Right lobe of liver (tissue), 6 donors: ENCODE results near the gene HPCAL4. TPM values are rescaled to one million over a fixed set of nuclear protein-coding genes. Genes with fewer than 3 reads are reported as not detected.

Source experiments
- ATAC-seq, 4 donors: fragments of 200-7000 bp; cut with Tn5 transposase; one replicate each; pipeline ENCODE4 v1.9.1; 2020; ENCODE audit warnings: mild to moderate bottlenecking in 4 of 4, moderate library complexity in 4 of 4
- DNase-seq, 3 donors: peaks; one replicate each; pipeline ENCODE4 v3.0.0-alpha.2; 2020
- H3K27ac ChIP-seq, 3 donors: fragments of 200-600 bp; one replicate each; pipeline ENCODE4 v1.8.0; 2022
- H3K27me3 ChIP-seq, 2 donors: fragments of 200-600 bp; one replicate each; pipeline ENCODE4 v1.8.0; 2022
- H3K36me3 ChIP-seq, 4 donors: fragments of 200-600 bp; sonication (generic) in 1 of 4; one replicate each; pipeline versions ENCODE4 v1.5.1 to v1.8.0; 2017 to 2022; ENCODE audit warnings: control low read depth in 1 of 4
- H3K4me1 ChIP-seq, 4 donors: fragments of 200-600 bp; sonication (generic) in 1 of 4; one replicate each; pipeline versions ENCODE4 v1.5.1 to v1.8.0; 2017 to 2022; ENCODE audit warnings: control low read depth in 1 of 4
- H3K4me3 ChIP-seq, 3 donors: fragments of 200-600 bp; one replicate each; pipeline ENCODE4 v1.8.0; 2022
- H3K9me3 ChIP-seq, 4 donors: fragments of 200-600 bp; sonication (generic) in 1 of 4; one replicate each; pipeline versions ENCODE4 v1.5.1 to v1.8.0; 2017 to 2022; ENCODE audit warnings: control low read depth in 1 of 4
- POLR2A ChIP-seq: fragments of 450-650 bp; IDR thresholded peaks from one replicate; pipeline ENCODE4 v1.6.1; 2017; ENCODE audit warnings: antibody characterized with exemption, mild to moderate bottlenecking
- WGBS: methylation state at CpG from one replicate; pipeline ENCODE4 v1.1.6; 2018; ENCODE audit warnings: low coverage, low lambda C conversion rate; ENCODE audit not compliant: insufficient coverage; ENCODE audit errors: missing lambda C conversion rate; 5-methylcytosine and 5-hydroxymethylcytosine counted together
- intact Hi-C, 2 donors: fragments of 100-400 bp; cut with DNase I; formaldehyde crosslinking; loops; one replicate each; pipeline versions ENCODE4 v1.11.2 to v1.14.1; 2022
- total RNA-seq, 6 experiments: library from RNA; depleted of rRNA in 2 of 6; stranded (reverse); fragments of >200 nt in 2 of 6; fragmentation: NEBNext Ultra II Directional in 3 of 6; extraction: Animal tissue kit (Norgen Biotek cat#: 25700) in 3 of 6; gene quantifications; one replicate each; pipeline versions ENCODE4 v1.1.0 to v1.2.4, GENCODE V29; 2016 to 2023
- TF ChIP-seq, protein P1 (sequence below), 4 donors: fragments of 200-600 bp in 3 of 4; fragments of 450-650 bp in 1 of 4; IDR thresholded peaks; one replicate each; pipeline versions ENCODE4 v1.5.1 to v1.8.0; 2016 to 2022; ENCODE audit warnings: antibody characterized with exemption in 4 of 4, mild to moderate bottlenecking in 2 of 4
- donor health status: DM: no; HTN: yes; CAD: no.
- donor health status: DM: no; HTN: no; CAD: no.
- donor health status: DM: no; HTN: no; CAD: no.
- donor health status: DM: no; HTN: yes; CAD: no.
- donor health status: DM: no; HTN: yes; CAD: no.

The HPCAL4 gene
- total RNA-seq, 6 experiments from 2014 or later, result not detected

DNA sequence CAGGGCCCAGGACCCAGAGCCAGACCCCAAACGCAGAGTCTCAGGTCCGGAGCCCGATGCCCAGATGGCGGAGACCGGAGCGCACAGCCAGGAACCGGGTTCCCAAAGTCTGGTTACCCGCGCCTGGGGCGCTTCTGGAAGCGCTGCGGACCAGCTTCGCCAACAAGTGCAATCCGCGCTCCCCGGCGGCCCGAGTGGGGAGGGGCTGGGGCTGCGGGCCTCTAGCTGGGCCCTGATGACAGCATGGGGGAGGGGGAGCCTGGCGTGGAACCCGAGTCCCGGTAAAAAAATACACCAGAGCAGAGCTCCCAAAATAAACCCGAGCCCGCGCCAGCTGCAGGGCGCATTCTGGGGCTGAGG is 19.8 kb downstream of the HPCAL4 start:
- WGBS, result 0% methylated on average over 2 of the region's 26 CpGs

DNA sequence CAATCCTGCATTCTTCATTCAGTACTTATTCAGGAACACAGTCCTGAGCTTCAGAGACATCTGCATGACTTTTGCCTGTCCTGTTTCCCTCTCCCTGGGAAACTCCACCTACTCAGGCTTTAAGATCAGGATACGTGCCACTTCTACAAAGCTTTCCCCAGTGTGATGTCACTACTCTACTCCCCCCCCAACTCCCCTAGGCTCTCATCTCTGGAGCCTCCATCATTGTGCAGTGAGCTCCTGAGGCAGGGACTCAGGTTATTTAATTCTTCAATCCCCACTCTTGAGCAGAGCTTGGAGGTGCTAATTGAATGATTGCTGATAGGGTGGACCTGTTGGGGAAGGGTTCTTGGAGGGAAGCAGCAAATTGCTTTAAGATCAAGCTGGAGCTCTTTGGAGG is 20.5 kb downstream of the HPCAL4 start:
- peaks cover 0 to 7% of the 10 kb centered on the region in 2 donors for H3K27me3 ChIP-seq

More for the DNA sequence above, 19.8 kb downstream of the HPCAL4 start:
- peak overlapping the region; percentile 25 to 36 (median 26) for H3K4me3 ChIP-seq
- H3K4me1 ChIP-seq, result peaks cover 0 to 13% (median 0%) of the 10 kb centered on the region in 4 donors
- peaks cover 0 to 7% of the 10 kb centered on the region in 2 donors for H3K27me3 ChIP-seq
- H3K9me3 ChIP-seq, result no peaks in the 10 kb centered on the region
- TF ChIP-seq, protein P1, sequence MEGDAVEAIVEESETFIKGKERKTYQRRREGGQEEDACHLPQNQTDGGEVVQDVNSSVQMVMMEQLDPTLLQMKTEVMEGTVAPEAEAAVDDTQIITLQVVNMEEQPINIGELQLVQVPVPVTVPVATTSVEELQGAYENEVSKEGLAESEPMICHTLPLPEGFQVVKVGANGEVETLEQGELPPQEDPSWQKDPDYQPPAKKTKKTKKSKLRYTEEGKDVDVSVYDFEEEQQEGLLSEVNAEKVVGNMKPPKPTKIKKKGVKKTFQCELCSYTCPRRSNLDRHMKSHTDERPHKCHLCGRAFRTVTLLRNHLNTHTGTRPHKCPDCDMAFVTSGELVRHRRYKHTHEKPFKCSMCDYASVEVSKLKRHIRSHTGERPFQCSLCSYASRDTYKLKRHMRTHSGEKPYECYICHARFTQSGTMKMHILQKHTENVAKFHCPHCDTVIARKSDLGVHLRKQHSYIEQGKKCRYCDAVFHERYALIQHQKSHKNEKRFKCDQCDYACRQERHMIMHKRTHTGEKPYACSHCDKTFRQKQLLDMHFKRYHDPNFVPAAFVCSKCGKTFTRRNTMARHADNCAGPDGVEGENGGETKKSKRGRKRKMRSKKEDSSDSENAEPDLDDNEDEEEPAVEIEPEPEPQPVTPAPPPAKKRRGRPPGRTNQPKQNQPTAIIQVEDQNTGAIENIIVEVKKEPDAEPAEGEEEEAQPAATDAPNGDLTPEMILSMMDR (IDR thresholded peaks at IDR 0.05), result no peak
- no peak for TF ChIP-seq POLR2A
- intact Hi-C loops, result no loop called here
- DNase-seq, result no peak
- no peak overlapping the region for H3K27ac ChIP-seq
- peak in 3 of 4 donors; percentile 7 to 14 (median 11) for ATAC-seq
- H3K36me3 ChIP-seq, result no peaks in the 10 kb centered on the region

DNA sequence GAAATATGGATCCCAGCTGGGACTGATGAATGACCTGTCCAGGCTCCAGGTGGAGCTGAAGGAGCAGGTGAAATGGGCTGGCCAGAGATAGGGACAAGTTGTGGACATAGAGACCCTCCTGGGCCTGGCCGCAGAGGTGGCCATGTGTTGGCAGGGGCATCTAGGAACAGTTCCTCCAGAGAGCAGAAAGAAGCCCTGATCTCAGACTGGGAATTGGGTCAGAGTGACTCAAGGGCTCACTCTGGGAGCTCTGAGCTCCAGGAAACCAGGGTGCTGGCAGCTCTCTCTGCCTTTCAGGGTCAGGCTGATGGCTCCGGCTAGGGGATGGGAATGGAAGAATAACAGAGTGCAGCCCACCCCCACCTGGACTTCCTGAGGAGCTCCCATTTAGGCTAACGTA is 22.3 kb downstream of the HPCAL4 start:
- peaks cover 0 to 13% (median 0%) of the 10 kb centered on the region in 4 donors for H3K4me1 ChIP-seq
- intact Hi-C loops, result no loop called here
- no peaks in the 10 kb centered on the region for H3K36me3 ChIP-seq
- peaks cover 0 to 7% of the 10 kb centered on the region in 2 donors for H3K27me3 ChIP-seq
- H3K27ac ChIP-seq, result no peak overlapping the region
- no peaks in the 10 kb centered on the region for H3K9me3 ChIP-seq
- no peak overlapping the region for H3K4me3 ChIP-seq
- WGBS, result 79% methylated on average over 3 of the region's 3 CpGs
- TF ChIP-seq, protein P1 (IDR thresholded peaks at IDR 0.05), result no peak
- TF ChIP-seq POLR2A, result no peak
- ATAC-seq, result no peak
- DNase-seq, result no peak

More for the DNA sequence above, 20.5 kb downstream of the HPCAL4 start:
- H3K4me3 ChIP-seq, result no peak overlapping the region
- H3K9me3 ChIP-seq, result no peaks in the 10 kb centered on the region
- no peaks in the 10 kb centered on the region for H3K36me3 ChIP-seq
- intact Hi-C loops, result no loop called here
- no peak for ATAC-seq
- TF ChIP-seq POLR2A, result no peak
- TF ChIP-seq, protein P1 (IDR thresholded peaks at IDR 0.05), result no peak
- 82% methylated on average over 1 of the region's 1 CpG for WGBS
- peaks cover 0 to 13% (median 0%) of the 10 kb centered on the region in 4 donors for H3K4me1 ChIP-seq
- no peak for DNase-seq
- no peak overlapping the region for H3K27ac ChIP-seq

DNA sequence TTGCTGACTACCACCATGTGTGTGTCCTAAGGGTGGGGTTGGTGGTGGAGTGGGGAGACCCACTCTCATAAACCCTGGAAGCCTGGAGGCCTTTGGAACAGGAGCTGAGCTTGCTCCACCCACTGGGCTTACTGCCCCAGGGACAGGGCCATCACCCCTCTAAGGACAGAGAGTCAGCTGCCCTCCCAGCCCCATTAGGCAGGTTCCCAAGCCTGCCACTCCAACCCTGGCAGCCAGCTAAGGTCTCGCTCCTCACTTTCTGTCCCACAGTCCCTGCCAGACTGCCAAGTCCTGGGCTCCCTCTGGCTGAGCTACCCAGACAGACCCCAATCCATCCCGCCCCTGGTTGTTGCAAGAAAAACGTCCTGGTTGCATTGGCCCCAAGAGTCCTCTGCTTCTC is 23.1 kb downstream of the HPCAL4 start:
- intact Hi-C loops, result no loop called here
- WGBS, result no CpG with 5 or more reads among the region's 3 CpGs
- Histone ChIP-seq H3K4me3 (no peak overlapping the region), H3K27me3 (peaks cover 0 to 7% of the 10 kb centered on the region in 2 donors), H3K36me3 (no peaks in the 10 kb centered on the region), H3K9me3 (no peaks in the 10 kb centered on the region), H3K4me1 (peaks cover 0 to 13% (median 0%) of the 10 kb centered on the region in 4 donors), H3K27ac (no peak overlapping the region)
- DNase-seq (no peak), ATAC-seq (no peak)
- no peak for TF ChIP-seq POLR2A
- TF ChIP-seq, protein P1 (IDR thresholded peaks at IDR 0.05), result no peak

DNA sequence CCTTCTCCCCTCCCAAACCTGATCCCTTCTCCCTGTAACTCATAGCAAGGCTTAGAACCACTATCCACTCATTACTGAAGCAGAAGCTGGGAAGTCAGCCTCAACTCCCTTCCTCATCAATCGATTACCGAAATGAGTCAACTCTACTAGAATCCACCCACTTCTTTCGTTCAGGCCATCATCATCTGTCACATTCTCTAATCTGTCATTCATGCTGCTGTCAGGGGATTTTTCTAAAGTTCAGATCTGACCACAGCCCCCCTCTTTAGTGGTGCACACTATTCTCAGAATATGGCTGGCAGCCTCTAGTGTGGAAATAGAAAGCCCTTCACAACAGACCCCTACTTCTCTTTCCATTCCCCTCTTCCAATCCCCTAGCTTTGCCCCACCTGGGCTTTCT is 24.5 kb downstream of the HPCAL4 start:
- no peak overlapping the region for H3K27ac ChIP-seq
- peaks cover 0 to 7% of the 10 kb centered on the region in 2 donors for H3K27me3 ChIP-seq
- no peak overlapping the region for H3K4me3 ChIP-seq
- H3K9me3 ChIP-seq, result no peaks in the 10 kb centered on the region
- ATAC-seq (no peak), DNase-seq (no peak)
- no peaks in the 10 kb centered on the region for H3K36me3 ChIP-seq
- TF ChIP-seq, protein P1 (IDR thresholded peaks at IDR 0.05), result no peak
- TF ChIP-seq POLR2A, result no peak
- WGBS, result 82% methylated on average over 3 of the region's 3 CpGs
- H3K4me1 ChIP-seq, result peaks cover 0 to 6% (median 0%) of the 10 kb centered on the region in 4 donors
- intact Hi-C loops, result no loop called here
